Medulla oblongata (tissue), 1 donor: ENCODE data around the gene CDHR4.
"Not testable (repeated sequence)": the region's sequence is repeated elsewhere in the genome, so short reads cannot be mapped to it uniquely, and the experiment has no call there.

Source experiments
- DNase-seq: peaks from one replicate; pipeline ENCODE4 v3.0.0-alpha.2; 2015; ENCODE audit errors: extremely low spot score

CDHR4 gene

GRCh38 chr3:49799761-49800160 lies at the start of gene CDHR4:
Gene CDHR4, minus strand, starts transcription at chr3:49799873. Its CDS starts 61 bp downstream, at chr3:49799812.
- no peak for DNase-seq

- DNase-seq: no peak
Measured at GRCh38 chr3:49845694-49846093, 46.0 kb upstream of the CDHR4 start.

GRCh38 chr3:49844464-49845183 lies 45.0 kb upstream of the CDHR4 start:
- no peak for DNase-seq

GRCh38 chr3:49842843-49843517 lies 43.3 kb upstream of the CDHR4 start:
- DNase-seq: no peak

- DNase-seq: no peak
Measured at GRCh38 chr3:49841806-49842205, 42.1 kb upstream of the CDHR4 start.

- DNase-seq: no peak
Measured at GRCh38 chr3:49841126-49841696, 41.5 kb upstream of the CDHR4 start.

GRCh38 chr3:49840388-49840787 lies 40.7 kb upstream of the CDHR4 start:
- DNase-seq: no peak

GRCh38 chr3:49839193-49839809 lies 39.6 kb upstream of the CDHR4 start:
- peak; percentile 92 for DNase-seq

- no peak for DNase-seq
Measured at GRCh38 chr3:49831341-49831740, 31.7 kb upstream of the CDHR4 start.

- DNase-seq: peak; percentile 57
Measured at GRCh38 chr3:49826016-49826415, 26.3 kb upstream of the CDHR4 start.

GRCh38 chr3:49823131-49823530 lies 23.5 kb upstream of the CDHR4 start:
- not testable (repeated sequence) for DNase-seq

GRCh38 chr3:49813497-49814174 lies 14.0 kb upstream of the CDHR4 start, which contains the start of gene UBA7:
Gene UBA7, minus strand, starts transcription at chr3:49813953. Its CDS starts 166 bp downstream, at chr3:49813787.
- DNase-seq: peak; percentile 78

- no peak for DNase-seq
Measured at GRCh38 chr3:49812916-49813496, 13.3 kb upstream of the CDHR4 start.

- DNase-seq: no peak
Measured at GRCh38 chr3:49807431-49808114, 7.9 kb upstream of the CDHR4 start.

- DNase-seq: no peak
Measured at GRCh38 chr3:49806850-49807249, 7.2 kb upstream of the CDHR4 start.

- peak; percentile 67 for DNase-seq
Measured at GRCh38 chr3:49805897-49806701, 6.4 kb upstream of the CDHR4 start.

- peak; percentile 77 for DNase-seq
Measured at GRCh38 chr3:49805367-49805782, 5.7 kb upstream of the CDHR4 start.

GRCh38 chr3:49804141-49805041 lies 4.7 kb upstream of the CDHR4 start:
- DNase-seq: no peak
